Measurements from ENCODE around the gene FOXM1.

Gene FOXM1, protein sequence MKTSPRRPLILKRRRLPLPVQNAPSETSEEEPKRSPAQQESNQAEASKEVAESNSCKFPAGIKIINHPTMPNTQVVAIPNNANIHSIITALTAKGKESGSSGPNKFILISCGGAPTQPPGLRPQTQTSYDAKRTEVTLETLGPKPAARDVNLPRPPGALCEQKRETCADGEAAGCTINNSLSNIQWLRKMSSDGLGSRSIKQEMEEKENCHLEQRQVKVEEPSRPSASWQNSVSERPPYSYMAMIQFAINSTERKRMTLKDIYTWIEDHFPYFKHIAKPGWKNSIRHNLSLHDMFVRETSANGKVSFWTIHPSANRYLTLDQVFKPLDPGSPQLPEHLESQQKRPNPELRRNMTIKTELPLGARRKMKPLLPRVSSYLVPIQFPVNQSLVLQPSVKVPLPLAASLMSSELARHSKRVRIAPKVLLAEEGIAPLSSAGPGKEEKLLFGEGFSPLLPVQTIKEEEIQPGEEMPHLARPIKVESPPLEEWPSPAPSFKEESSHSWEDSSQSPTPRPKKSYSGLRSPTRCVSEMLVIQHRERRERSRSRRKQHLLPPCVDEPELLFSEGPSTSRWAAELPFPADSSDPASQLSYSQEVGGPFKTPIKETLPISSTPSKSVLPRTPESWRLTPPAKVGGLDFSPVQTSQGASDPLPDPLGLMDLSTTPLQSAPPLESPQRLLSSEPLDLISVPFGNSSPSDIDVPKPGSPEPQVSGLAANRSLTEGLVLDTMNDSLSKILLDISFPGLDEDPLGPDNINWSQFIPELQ

DNA sequence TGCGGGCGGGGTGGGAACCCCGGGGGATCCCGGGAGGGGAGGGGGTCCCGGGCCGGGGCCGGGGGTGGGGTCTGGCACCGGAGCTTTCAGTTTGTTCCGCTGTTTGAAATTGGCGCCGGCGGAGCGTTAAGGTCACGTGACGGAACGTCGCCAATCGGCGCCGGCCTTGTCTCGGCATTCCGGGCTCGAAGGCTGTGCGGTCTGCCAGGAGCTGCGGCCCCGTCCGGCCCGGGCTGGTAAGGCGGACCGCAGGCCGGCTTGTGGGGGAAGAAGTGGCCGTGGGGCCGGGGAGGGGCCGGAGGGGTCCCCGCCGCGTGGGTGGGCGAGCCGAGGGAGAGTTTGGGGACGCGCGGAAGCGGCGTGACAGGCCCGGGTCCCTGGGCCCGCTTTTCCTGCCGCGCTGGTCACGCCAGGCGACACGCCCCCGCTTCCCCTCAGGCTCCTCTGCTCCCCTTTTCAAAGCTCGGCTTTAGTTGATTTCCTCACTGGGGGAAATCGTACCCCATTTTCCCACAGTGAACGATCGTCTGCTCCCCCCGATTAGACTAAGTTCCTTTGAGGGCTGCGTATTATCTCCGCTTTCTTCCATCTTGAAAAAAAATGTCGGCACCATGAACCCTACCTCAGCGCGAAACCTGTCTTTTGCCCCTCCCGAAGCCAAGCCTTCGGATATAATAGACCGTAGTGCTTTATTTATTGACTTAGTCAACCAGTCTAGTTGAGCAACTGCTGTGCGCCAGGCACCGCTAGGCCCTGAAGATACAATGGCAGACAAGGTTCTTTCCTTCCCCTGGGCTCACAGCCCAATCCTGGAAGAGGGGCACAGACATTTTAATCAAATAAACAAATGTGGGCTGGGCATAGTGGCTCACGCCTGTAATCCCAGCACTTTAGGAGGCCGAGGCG lies at the start of gene FOXM1, which contains the start of gene RHNO1:
Gene FOXM1, minus strand, starts transcription at position 128 of the 906 bp plus-strand sequence. CDS start 2,696 bp downstream, outside the sequence.
Gene RHNO1, plus strand, starts transcription at position 177 of the 906 bp plus-strand sequence. CDS start 8,144 bp downstream, outside the sequence.
- DNase-seq (ENCODE audit: low read depth in 1 of 2, low spot score in 1 of 2): peak; percentile 77 to 81

DNA sequence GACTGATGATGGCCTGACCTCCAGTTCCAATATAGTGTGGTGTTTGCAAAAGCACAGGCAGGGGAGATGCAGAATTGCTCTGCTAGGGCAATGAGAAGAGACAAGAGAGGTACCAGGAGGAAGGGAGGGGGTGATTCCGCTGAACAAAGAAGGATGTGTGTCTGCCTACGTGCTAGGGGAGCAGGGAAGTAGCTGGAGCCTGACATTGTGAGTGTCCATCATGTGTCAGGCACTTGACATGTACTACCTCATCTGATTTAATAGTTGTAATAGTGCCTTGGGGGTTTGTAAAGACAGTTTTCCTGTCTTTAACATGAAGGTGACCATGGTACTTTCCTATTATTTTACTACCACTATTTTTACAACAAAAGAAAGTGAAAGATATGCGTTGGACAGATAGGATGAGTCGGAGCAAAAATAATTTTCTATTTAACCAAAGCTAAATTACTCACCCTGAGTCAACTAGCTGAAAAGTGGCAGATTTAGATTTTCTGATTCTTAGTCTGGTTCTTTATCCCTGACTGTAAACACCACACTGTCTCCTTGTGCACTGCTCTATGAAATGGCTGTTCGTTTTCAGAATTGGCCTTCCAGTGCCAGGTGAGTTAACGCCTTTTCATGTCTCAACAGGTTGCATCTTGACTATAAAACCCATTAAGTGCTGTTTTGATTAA lies 48.5 kb upstream of the FOXM1 start:
- no peak for DNase-seq (ENCODE audit: low read depth in 1 of 2, low spot score in 1 of 2)

DNA sequence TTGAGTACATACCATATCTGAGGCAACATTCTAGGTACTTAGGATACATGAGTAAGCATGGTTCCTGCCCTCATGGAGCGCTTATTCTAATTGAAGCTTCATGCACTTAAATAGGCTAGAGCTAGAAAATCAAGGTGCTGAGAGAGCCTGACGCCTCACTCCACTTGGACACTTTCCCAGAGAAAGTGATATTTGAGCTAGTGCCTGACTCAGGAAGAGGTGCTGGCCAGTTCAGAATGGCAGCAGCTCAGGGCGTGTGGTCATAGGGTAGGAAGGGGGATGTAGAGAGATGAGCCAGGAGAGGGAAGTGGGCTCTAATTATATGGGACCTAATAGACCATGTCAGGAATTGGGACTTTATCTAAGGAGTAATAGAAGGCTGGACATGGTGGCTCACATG lies 47.0 kb upstream of the FOXM1 start:
- DNase-seq (ENCODE audit: low read depth in 1 of 2, low spot score in 1 of 2): no peak

DNA sequence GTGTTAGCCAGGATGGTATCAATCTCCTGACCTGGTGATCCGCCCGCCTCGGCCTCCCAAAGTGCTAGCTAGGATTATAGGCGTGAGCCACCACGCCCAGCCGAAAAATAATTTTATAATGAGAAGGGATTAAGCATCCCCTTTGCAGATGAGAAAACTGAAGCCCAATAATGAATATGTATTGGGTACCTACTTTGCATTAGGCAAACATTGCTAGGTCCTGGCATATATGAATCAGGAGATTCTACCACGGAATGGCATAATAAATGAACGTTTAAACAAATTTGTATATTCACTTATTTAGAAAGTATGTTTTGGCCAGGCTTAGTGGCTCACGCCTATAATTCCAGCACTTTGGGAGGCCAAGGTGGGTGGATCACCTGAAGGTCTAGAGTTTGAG lies 46.1 kb upstream of the FOXM1 start:
- DNase-seq (ENCODE audit: low read depth in 1 of 2, low spot score in 1 of 2): no peak

DNA sequence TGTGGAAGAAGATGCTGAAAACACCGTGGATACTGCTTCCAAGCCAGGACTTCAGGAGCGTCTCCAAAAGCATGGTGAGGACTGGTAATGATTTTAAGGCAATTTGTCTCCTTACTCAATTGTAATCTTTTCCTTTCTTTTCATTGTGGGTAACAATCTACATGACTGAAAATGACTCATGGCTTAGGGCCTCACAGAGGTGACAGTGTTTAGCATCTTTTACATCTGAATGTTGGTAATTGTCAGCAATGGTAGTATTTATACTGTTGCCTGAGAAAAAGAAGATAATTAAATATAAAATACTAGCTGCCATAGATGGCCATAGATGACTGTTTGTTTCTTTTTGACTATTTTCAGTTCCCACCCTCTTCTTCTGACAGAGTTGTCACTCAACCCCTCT lies 45.4 kb upstream of the FOXM1 start:
- no peak for DNase-seq (ENCODE audit: low read depth in 1 of 2, low spot score in 1 of 2)

DNA sequence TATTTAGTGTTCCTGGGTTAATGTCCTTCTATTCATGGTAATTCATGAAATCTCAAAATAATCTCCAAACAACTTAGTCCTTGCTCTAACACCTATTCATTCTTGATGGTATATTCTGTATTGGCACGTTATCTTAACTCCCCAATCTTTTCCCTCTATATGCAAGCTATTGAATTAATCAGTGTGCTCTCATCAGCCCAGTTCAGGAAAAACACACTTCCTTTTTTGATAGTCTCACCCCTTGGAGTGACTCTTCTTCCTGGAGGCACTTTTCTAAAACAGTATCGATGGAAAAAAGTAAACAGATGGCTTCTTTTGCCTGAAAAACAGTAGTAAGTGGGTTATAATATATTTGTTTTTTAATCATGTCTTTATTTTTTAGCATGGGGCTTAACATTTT lies 42.3 kb upstream of the FOXM1 start:
- no peak for DNase-seq (ENCODE audit: low read depth in 1 of 2, low spot score in 1 of 2)

DNA sequence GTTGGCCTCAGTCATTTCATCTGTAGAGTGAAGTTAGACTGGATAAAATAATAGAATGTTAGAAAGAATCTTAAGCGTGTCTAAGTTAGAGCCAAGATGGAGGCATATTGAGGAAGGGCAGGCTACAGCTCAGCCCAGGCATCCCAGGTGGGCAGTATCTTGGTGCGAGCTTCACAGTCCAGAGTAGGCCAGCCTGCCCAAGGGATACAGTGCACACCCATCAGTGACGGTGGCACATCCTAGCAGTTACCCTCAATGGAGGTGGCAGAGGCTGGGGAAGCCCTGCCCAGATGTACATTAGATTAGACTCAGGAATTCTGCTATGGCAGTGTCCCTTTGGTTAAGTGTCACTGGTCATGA lies 35.2 kb upstream of the FOXM1 start:
- no peak for DNase-seq (ENCODE audit: low read depth in 1 of 2, low spot score in 1 of 2)

DNA sequence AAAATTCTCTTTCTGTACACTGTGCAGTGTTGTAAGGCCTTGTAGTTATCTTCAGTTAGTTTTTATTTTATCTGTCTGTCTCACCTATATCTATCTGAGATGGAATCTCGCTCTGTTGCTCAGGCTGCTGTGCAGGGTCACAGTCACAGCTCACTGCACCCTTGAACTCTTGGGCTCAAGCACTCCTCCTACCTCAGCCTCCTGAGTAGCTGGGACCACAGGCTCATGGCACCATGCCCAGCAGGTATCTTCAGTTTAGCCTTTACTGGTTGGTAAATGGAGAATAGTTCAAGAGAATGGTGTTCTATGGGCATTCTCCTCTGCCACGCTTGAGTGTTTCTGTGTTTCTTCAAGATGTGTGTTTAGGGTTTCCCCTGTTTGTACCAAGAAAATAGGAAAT lies 27.3 kb upstream of the FOXM1 start:
- no peak for DNase-seq (ENCODE audit: low read depth in 1 of 2, low spot score in 1 of 2)

DNA sequence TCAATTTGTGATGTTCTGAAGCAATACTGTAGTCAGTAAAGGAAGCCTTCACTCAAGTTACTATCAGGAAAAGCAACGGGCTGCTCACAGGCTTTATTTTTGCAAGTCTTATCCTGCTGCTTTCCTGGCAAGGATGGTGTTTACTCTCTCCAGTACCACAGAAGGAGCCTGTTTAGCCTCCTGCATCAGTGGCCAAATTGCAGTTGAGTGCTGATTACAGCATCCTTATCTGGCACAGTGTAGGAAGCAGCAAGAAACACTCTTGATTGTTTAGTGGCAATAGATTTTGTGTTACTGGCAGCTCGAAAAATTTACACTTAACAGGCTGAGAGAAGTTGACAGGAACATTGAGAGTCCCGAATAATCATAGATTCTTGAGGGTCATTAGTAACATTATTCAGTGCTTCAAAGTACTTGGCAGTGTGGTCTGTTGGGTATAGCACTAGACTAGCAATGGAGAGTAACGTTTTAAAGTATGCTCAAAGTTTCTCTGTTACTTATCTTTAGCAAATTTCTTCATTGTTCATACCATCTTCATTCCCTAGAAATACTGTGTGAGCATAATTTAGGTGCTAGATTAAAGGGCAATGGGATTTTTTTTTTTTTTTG lies 25.4 kb upstream of the FOXM1 start:
- DNase-seq (ENCODE audit: low read depth in 1 of 2, low spot score in 1 of 2): no peak

DNA sequence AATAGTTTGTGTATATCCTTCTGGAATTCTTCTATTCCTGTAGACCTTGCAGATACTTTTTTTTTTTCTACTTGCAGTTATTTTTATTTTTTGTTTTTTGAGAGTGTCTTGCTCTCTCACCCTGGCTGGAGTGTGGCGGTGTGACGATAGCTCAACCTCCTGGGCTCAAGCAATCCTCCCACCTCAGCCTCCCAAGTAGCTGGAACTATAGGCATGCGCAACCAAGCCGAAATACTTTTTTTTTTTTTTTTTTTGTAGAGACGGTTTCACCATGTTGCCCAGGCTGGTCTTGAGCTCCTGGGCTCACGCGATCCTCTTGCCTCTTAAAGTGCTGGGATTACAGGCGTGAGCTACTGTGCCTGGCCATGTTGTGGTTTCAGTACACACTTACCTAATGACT lies 23.7 kb upstream of the FOXM1 start:
- no peak for DNase-seq (ENCODE audit: low read depth in 1 of 2, low spot score in 1 of 2)

DNA sequence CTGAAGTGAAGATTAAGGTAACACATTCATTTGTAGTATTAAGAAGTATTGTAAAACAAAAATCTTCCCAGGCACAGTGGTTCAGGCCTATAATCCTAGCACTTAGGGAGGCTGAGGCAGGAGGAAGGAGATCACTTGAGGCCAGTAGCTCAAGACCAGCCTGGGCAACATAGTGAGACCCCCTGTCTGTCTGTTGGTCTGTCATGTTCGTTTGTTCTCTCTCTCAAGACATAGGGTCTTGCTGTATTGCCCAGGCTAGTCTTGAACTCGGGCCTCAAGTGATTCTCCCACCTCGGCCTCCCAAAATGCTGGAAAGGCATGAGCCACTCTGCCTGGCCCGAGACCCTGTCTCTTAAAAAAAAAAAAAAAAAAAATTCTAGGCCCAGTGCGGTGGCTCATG lies 20.4 kb upstream of the FOXM1 start:
- DNase-seq (ENCODE audit: low read depth in 1 of 2, low spot score in 1 of 2): no peak

DNA sequence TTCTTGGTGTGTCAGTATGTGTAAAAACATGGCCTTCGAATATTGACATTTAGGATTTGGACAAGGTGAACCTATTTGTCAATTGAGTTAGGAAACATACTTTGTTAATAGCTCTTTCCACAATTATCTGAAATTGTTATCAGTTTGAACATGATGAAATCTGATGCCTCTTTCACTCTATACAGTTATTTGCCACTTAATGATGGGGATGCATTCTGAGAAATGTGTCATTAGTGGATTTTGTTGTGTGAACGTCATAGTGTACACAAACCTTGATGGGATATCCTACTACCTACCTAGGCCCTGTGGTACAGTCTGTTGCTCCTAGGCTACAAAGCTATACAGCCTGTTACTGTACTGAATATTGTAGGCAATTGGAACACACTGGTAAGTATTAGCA lies 18.5 kb upstream of the FOXM1 start:
- no peak for DNase-seq (ENCODE audit: low read depth in 1 of 2, low spot score in 1 of 2)

DNA sequence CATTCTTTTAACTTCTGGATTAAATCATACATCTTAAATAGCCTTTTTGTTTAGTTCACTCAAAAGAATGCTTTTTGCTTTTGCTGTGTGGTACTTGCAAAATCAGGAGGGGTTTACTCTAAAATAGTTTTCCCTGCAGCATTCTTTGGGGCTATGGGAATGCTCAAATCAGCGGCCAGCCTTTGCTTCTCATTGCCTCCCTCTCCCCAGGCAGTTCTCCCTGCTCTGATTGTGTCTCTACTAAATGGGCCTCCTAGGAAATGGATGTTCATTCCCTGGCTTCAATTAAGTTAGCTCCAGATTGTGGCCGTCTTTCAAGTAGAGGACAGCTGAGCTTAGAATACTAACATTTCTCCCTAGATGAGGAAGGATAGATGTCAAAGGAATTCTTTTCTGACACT lies 18.1 kb upstream of the FOXM1 start:
- no peak for DNase-seq (ENCODE audit: low read depth in 1 of 2, low spot score in 1 of 2)

DNA sequence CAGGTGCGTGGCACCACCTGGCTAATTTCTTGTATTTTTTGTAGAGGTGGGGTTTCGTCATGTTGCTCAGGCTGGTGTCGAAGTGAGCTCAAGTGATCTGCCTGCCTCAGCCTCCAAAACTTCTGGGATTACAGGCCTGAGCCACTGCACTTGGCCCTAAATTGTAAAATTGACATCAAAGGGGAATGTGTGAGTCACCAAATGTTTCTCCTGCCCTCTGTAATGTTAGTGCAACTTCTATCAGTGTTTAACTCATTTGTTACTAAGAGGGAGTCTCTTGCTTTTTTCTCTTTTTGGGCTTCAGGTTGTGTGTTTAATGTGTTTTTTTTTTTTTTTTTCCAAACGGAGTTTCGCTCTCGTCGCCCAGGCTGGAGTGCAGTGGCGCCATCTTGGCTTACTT lies 16.0 kb upstream of the FOXM1 start:
- no peak for DNase-seq (ENCODE audit: low read depth in 1 of 2, low spot score in 1 of 2)

DNA sequence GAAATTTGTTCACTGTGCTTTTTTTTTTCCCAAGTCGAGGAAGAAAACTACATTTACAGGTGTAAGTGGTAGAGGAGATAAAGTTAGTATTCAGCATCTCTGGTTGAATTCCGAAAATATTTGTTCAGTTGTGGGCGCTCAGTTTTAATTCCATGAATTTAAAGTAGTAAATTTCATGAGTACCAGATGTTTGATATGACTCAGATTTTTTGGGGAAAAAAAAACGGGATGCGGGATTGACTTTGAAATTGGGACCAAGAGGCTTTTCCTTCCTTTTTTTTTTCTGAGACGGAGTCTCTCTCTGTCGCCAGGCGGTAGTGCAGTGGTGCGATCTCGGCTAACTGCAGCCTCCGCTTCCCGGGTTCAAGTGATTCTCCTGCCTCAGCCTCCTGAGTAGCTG lies 15.3 kb upstream of the FOXM1 start:
- DNase-seq (ENCODE audit: low read depth in 1 of 2, low spot score in 1 of 2): no peak

DNA sequence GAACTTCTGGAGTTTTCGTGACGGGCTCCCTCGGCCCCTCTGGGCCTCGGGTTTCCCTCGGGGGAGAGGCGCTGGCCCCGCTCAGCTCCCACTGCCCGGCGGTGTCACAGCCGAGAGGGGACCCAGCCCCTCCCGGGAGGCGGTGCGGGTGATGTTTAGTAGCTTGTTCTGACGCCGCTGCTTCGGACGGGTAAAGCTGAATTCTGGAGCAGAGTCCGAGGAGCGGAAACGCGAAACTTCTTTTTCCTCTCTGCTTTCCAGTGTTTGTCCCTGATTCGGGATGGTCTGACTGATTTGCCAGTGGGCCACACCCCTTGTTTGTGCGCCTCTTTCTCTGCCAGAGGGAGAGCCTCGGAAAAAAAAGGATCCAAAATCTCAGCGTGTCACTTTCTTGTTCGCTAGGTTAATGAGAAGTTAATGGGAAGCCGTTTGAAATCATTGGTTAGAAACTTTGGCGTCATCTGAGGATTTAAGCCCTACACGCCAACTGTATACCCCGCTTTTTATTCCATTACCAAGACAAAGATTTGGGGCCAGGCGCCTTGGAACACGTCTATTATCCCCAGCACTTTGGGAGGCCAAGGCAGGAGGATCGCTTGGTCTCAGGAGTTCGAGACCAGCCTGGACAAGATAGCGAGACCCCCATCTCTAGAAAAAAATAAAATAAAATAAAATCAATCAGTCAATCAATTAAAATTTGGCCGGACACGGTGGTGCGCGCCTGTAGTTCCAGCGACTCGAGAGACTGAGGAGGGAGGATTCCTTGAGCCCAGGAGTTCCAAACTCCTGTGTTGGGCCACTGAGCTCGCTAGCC lies 14.5 kb upstream of the FOXM1 start:
- peak; percentile 10 to 21 for DNase-seq (ENCODE audit: low read depth in 1 of 2, low spot score in 1 of 2)

DNA sequence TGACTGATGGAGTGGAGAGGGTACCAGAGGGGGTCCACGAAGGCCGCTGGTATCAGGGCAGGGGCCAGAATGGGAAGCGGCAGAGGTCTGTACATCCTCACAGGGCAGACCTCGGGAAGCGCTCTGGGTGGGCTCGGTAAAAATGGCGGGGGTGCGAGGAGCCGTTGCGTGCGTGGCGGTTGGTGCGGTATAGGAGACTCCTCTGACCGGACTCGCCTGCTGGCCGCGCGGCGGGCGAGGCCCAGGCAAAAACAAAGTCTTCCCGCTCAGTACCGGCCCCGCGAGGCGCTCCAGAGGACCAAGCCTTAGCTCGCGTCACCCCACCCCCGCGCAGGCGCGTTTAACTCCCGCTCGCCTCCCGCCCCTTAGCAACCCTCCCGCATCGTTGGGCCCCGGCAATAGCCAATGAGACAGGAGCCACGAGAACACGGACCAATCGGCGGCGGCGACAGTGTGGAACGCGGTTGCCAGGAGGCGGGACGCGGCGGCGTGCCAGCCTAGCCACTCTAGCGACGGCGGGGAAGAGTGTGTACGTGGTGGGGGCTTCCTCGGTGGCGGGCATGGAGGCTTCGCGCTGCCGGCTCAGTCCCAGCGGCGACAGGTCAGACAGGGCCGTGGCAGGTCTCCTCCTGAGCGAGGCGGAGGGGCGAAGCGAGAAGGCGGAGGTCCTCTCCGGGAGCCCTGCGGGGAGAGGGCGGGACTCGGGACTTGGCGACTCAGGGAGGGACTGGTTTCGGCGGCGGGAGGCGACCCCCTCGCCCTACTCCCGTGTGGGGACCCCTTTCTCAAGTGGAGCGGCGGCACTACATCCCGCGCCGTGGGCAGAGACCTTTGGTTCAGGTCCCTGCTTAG lies 13.6 kb upstream of the FOXM1 start, which contains the start of gene TULP3:
Gene TULP3, plus strand, starts transcription at position 504 of the 852 bp plus-strand sequence. Its CDS starts 57 bp downstream, at position 561.
- peak; percentile 97 to 99 for DNase-seq (ENCODE audit: low read depth in 1 of 2, low spot score in 1 of 2)

DNA sequence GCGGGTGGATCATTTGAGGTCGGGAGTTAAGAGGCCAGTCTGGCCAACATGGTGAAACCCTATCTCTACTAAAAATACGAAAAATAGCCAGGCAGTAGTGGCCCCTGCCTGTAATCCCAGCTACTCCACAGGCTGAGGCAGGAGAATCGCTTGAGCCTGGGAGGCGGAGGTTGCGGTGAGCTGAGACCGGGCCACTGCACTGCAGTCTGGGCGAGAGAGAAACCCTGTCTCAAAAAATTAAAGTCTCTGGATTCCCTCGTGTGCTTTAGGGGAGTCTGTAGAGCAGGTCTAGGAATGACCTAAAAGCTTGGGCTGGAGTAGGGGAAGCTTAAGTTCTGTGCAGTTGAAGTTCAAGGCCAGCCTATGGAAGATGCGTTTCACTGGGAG lies 13.0 kb upstream of the FOXM1 start:
- DNase-seq (ENCODE audit: low read depth in 1 of 2, low spot score in 1 of 2): no peak
